ENCODE data around the gene ACOT12.

DNA sequence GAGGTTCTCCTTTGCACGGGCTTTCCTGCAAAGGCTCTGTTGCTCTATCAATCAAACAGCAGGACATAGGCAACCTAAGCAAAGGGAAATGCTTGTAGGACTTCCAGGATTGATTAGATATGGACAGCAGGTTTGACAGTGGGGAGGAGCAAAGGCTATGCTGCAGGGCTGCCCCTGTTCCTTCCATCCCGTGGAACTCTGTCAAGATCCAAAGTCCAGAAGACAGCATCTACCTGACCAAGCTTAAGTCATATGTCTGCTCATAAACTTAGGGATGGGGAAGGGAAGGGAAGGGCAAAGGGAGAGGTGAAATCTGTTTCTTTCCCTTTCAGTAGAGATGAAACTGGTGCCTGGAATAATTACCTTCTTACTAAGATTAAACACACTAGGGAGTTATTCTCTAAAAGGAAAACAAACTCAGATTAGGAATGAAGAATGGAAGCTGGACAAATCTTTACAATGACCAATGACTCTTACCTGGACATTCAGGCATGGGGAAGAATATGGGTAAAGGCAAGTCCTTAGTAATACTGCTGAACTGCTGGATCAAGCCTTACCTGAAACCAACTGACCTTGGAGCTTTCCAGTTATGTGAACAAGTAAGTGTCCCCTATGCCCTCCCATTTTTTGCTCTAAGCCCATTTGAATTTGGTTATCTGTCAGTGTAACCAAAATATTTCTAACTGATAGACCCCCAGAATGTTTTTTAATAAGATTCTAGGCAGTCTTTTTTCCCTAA, 8.4 kb upstream of the ACOT12 start:
- TF ChIP-seq, protein P1, sequence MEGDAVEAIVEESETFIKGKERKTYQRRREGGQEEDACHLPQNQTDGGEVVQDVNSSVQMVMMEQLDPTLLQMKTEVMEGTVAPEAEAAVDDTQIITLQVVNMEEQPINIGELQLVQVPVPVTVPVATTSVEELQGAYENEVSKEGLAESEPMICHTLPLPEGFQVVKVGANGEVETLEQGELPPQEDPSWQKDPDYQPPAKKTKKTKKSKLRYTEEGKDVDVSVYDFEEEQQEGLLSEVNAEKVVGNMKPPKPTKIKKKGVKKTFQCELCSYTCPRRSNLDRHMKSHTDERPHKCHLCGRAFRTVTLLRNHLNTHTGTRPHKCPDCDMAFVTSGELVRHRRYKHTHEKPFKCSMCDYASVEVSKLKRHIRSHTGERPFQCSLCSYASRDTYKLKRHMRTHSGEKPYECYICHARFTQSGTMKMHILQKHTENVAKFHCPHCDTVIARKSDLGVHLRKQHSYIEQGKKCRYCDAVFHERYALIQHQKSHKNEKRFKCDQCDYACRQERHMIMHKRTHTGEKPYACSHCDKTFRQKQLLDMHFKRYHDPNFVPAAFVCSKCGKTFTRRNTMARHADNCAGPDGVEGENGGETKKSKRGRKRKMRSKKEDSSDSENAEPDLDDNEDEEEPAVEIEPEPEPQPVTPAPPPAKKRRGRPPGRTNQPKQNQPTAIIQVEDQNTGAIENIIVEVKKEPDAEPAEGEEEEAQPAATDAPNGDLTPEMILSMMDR (optimal IDR thresholded peaks at IDR 0.05 in 1 of 3, IDR thresholded peaks at IDR 0.05 in 1 of 3, conservative IDR thresholded peaks at IDR 0.05 in 1 of 3; ENCODE audit: extremely low read depth in 1 of 3, insufficient read depth in 2 of 3, low read length in 3 of 3): no peak
- no peak for TF ChIP-seq EZH2 (IDR thresholded peaks at IDR 0.05; ENCODE audit: low read length)

Measured in keratinocyte (primary cell).